Measurements from ENCODE around the gene G6PC2.
"Not testable (repeated sequence)": the region's sequence is repeated elsewhere in the genome, so short reads cannot be mapped to it uniquely, and the experiment has no call there.

Gene G6PC2

DNA sequence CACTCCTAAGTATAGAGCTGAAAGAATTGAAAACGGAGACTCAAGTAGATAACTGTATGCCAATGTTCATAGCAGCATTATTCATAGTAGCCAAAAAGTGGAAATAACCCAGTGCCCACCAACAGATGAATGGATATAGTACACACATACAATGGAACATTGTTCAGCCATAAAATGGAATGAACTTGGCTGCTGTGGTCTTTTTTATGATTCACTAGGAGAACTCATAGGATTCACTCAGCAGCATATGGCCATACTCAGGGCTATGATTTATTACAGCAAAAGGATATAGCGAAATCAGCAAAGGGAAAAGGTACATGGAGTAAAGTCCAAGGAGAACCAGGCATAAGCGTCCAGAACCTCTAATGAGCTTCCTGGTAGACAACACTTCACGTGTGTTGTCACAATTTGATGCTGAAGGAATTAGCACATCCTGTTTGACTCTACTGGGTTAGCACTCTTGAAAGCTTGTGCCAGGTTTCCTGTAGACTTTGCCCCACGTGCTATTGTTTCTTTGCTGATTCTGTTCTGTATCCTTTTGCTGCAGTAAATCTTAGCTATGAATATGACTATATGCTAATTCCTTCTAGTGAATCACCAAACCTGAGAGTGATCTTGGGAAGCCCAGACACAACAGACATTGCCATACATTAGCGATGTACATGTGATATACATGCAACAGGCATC is 26.6 kb upstream of the G6PC2 start:
- TF ChIP-seq, protein P1, sequence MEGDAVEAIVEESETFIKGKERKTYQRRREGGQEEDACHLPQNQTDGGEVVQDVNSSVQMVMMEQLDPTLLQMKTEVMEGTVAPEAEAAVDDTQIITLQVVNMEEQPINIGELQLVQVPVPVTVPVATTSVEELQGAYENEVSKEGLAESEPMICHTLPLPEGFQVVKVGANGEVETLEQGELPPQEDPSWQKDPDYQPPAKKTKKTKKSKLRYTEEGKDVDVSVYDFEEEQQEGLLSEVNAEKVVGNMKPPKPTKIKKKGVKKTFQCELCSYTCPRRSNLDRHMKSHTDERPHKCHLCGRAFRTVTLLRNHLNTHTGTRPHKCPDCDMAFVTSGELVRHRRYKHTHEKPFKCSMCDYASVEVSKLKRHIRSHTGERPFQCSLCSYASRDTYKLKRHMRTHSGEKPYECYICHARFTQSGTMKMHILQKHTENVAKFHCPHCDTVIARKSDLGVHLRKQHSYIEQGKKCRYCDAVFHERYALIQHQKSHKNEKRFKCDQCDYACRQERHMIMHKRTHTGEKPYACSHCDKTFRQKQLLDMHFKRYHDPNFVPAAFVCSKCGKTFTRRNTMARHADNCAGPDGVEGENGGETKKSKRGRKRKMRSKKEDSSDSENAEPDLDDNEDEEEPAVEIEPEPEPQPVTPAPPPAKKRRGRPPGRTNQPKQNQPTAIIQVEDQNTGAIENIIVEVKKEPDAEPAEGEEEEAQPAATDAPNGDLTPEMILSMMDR (conservative IDR thresholded peaks at IDR 0.05; ENCODE audit: low read length), result no peak

DNA sequence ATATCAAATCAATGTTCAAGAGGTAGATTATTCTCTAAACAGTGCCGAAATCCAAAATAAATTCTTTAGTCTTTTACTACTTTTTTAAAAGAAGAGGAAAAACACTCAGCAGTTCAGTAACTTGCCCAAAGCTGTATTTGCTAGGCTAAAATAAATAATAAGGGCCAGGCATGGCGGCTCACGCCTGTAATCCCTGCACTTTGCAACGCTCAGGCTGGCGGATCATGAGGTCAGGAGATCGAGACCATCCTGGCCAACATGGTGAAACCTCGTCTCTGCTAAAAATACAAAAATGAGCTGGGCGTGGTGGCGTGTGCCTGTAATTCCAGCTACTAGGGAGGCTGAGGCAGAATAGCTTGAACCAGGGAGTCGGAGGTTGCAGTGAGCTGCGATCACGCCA is 18.9 kb upstream of the G6PC2 start:
- H3K4me3 ChIP-seq (ENCODE audit: low read length); DNase-seq (ENCODE audit: low read depth): not testable (repeated sequence)

More for the DNA sequence above, 26.6 kb upstream of the G6PC2 start:
- no peak overlapping the region for H3K4me3 ChIP-seq (ENCODE audit: low read length)
- no peak for DNase-seq (ENCODE audit: low read depth)

DNA sequence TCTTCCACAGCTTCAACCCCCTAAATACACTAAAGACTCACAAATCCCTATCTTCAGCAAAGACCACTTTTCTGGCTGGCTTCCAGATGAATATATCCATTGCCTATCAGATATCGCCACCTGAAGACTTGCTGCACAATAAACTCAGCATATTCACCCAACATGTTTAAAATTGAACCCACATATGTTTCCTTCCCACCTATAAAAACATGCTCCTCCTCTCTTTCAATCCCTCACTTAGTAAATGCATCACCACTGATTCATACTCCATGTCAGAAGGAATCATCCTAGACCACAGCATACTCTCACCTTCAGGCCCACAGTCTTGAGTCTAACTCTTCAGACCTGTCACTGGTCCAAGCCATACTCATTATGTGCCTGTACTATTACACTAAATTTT is 16.1 kb upstream of the G6PC2 start:
- no peak for DNase-seq (ENCODE audit: low read depth)
- no peak overlapping the region for H3K4me3 ChIP-seq (ENCODE audit: low read length)
- TF ChIP-seq, protein P1 (conservative IDR thresholded peaks at IDR 0.05; ENCODE audit: low read length), result no peak

DNA sequence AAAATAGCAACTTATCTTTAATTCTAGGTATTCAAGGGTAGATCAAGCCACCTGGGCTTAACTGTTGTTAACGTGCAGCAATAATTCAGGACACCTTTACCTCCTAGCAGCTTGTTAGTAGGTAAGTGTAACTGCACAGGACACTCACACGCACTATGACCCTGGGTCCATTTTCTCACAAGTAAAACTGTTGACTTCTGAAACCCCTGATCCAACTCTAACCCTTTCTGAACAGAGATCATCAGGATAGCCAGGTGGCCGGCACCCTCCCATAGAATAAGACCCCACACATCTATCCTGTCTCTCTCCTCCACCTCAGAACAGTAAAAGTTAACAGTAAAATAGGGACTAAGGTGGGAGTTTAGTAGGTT is 11.5 kb upstream of the G6PC2 start:
- TF ChIP-seq, protein P1 (conservative IDR thresholded peaks at IDR 0.05; ENCODE audit: low read length), result no peak
- H3K4me3 ChIP-seq (ENCODE audit: low read length), result peak overlapping the region; percentile 86
- no peak for DNase-seq (ENCODE audit: low read depth)

DNA sequence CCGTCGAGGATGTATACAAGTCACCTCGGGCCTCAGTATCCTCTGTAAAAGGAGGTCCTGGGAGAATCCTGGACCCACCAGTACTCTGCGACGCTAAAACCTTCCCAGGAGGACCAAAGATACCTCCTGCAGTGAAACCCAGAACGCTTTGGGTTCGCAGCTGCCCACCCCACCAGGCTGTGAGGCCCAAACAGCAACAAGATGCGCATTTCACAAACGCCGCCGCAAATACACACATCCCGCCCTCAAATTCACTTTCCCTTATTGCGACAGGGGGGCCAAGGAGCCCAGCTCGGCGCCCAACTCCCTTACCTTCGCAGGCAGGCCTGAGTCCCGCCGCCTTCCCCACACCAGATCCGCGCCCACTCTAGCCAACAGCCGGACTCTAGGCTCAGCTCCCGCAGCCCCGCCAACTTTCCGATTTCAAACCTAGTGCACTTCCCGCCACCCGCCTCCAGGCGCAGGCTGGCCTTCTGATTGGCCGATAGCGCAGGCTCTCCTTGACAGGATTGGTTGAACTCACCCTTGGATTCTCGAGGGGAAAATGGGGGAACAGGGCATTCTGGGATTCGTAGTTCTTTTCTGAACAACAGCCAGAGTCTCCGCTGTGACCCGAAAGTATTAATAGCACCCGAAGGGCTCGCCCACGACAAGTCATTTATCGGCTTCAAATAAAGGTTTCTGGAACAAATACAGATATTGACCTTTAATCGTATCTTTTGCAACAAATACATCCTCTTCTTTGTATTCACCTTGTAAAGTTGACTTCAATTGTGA is 10.9 kb upstream of the G6PC2 start, which contains the start of gene SPC25:
SPC25 (minus strand) TSS at position 425 of the 777 bp plus-strand sequence. CDS start 911 bp downstream, outside the sequence.
- peak within 1 kb of the TSS; percentile 86 for H3K4me3 ChIP-seq (ENCODE audit: low read length)
- TF ChIP-seq, protein P1 (conservative IDR thresholded peaks at IDR 0.05; ENCODE audit: low read length), result no peak
- peak; percentile 82 for DNase-seq (ENCODE audit: low read depth)

DNA sequence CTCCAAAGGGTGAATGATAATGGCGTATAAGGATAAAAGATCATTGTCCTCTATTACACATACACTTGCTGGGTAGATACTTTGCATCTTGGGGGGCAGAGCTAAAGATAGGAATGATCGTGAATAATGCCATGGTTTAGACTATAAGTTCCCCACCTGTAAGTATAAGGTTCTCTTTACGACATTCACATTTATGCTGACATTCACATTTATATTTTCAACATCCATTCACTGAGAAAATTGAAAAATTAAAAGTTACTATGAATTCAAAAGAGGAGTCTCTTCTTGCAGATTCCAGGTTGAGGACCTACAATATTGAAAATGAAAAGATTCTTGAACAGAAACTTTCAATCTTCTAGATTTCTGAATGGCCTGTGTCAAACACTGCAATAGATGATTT is 8.8 kb upstream of the G6PC2 start:
- DNase-seq (ENCODE audit: low read depth), result no peak
- TF ChIP-seq, protein P1 (conservative IDR thresholded peaks at IDR 0.05; ENCODE audit: low read length), result no peak
- no peak overlapping the region for H3K4me3 ChIP-seq (ENCODE audit: low read length)

DNA sequence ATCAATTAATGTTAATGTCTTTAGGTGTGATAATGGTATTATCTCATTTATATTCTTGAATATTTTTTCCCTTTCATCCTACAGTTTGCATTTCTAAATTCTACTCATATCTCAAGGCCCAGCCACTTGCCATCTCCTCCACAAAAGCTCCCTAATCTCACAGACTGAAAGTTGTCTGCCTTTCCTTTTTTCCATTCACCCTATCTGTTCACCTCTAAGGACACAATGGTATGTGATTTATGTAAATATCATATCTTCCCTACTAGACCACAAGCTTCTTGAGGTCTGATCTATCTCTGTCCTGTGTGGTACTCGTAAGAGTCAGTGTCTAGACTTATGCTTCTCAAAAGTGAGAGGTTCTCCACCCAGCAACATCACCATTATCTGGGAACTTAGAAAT is 7.0 kb upstream of the G6PC2 start:
- TF ChIP-seq, protein P1 (conservative IDR thresholded peaks at IDR 0.05; ENCODE audit: low read length), result no peak
- no peak for DNase-seq (ENCODE audit: low read depth)
- no peak overlapping the region for H3K4me3 ChIP-seq (ENCODE audit: low read length)
